IMR-90 (cell line): ENCODE measurements around the gene SYNE2. TPM values are rescaled to one million over a fixed set of nuclear protein-coding genes. Genes with fewer than 3 reads are reported as not detected.

ENCODE experiments used
- ATAC-seq: fragments of 200-7000 bp; cut with Tn5 transposase; 2 replicates; pipeline ENCODE4 v1.9.1; 2020; ENCODE audit warnings: low read depth, mild to moderate bottlenecking, moderate library complexity
- BruUV-seq: library from RNA; stranded (reverse); fragments of 400-500 nt; replicated peaks from 2 replicates; lab custom pipeline; 2021; lab: Mats Ljungman, UMichigan
- CTCF ChIA-PET: fragments of 300-600 bp; formaldehyde crosslinking; extraction: SDS; loops from one replicate; lab custom pipeline; 2021; ENCODE audit warnings: antibody characterized with exemption; lab: Yijun Ruan, JAX
- POLR2A ChIA-PET: fragments of 300-600 bp; sonication (Branson Sonifier 250); formaldehyde crosslinking; loops from one replicate; lab custom pipeline; 2022; ENCODE audit warnings: antibody characterized with exemption; ENCODE audit not compliant: unreplicated experiment; lab: Charles Lee
- DNase-seq: peaks from one replicate; pipeline ENCODE4 v3.0.0; 2013
- H2AFZ ChIP-seq: replicated peaks from 2 replicates; pipeline ENCODE3; 2013; ENCODE audit warnings: low read length, mild to moderate bottlenecking; ENCODE audit not compliant: poor library complexity
- H2AK5ac ChIP-seq: 2 replicates; pipeline ENCODE4 v1.6.1; 2013; ENCODE audit warnings: low read depth, low read length, inconsistent platforms
- H2AK9ac ChIP-seq: replicated peaks from 2 replicates; pipeline ENCODE3; 2013; ENCODE audit warnings: mild to moderate bottlenecking, low read depth, low read length, moderate library complexity; ENCODE audit not compliant: poor library complexity
- H2BK120ac ChIP-seq: 2 replicates; pipeline ENCODE4 v1.6.1; 2013; ENCODE audit warnings: low read depth, low read length, inconsistent platforms
- H2BK15ac ChIP-seq: 3 replicates; pipeline ENCODE4 v1.6.1; 2013; ENCODE audit warnings: low read depth, low read length, inconsistent platforms
- H2BK20ac ChIP-seq: 2 replicates; pipeline ENCODE4 v1.6.1; 2013; ENCODE audit warnings: low read depth, mild to moderate bottlenecking, inconsistent platforms, low read length, moderate library complexity
- H2BK5ac ChIP-seq: 2 replicates; pipeline ENCODE4 v1.6.1; 2013; ENCODE audit warnings: mild to moderate bottlenecking, low read depth, low read length, inconsistent platforms; ENCODE audit not compliant: poor library complexity, severe bottlenecking
- H3K14ac ChIP-seq: replicated peaks from 2 replicates; pipeline ENCODE4 v1.6.1; 2013; ENCODE audit warnings: low read depth, low read length, inconsistent platforms
- H3K18ac ChIP-seq: 2 replicates; pipeline ENCODE4 v1.6.1; 2013; ENCODE audit warnings: low read depth, low read length, control low read depth
- H3K23ac ChIP-seq: 2 replicates; pipeline ENCODE4 v1.6.1; 2013; ENCODE audit warnings: low read depth, low read length, inconsistent platforms
- H3K27ac ChIP-seq: 2 replicates; pipeline ENCODE4 v1.5.1; 2013; ENCODE audit warnings: mild to moderate bottlenecking, control low read depth, low read length; ENCODE audit not compliant: insufficient read depth
- H3K27me3 ChIP-seq: 2 replicates; pipeline ENCODE4 v1.6.1; 2013; ENCODE audit warnings: low read length; ENCODE audit not compliant: control insufficient read depth, insufficient read depth
- H3K36me3 ChIP-seq: 2 replicates; pipeline ENCODE4 v1.6.1; 2013; ENCODE audit warnings: low read length, mixed read lengths; ENCODE audit not compliant: control insufficient read depth, insufficient read depth
- H3K4ac ChIP-seq: 2 replicates; pipeline ENCODE4 v1.6.1; 2013; ENCODE audit warnings: low read depth, low read length, inconsistent platforms
- H3K4me1 ChIP-seq: 2 replicates; pipeline ENCODE4 v1.6.1; 2013; ENCODE audit warnings: low read length, mixed read lengths; ENCODE audit not compliant: control insufficient read depth, insufficient read depth
- H3K4me2 ChIP-seq: 2 replicates; pipeline ENCODE4 v1.6.1; 2013; ENCODE audit warnings: low read depth, mild to moderate bottlenecking, control low read depth, low read length, moderate library complexity
- H3K4me3 ChIP-seq: 2 replicates; pipeline ENCODE4 v1.5.1; 2013; ENCODE audit warnings: low read depth, mild to moderate bottlenecking, control low read depth, low read length, moderate library complexity; ENCODE audit not compliant: insufficient read depth
- H3K56ac ChIP-seq: 2 replicates; pipeline ENCODE4 v1.6.1; 2013; ENCODE audit warnings: low read length, inconsistent platforms; ENCODE audit not compliant: insufficient read depth; ENCODE audit errors: extremely low read depth
- H3K79me1 ChIP-seq, 2 experiments: 2 replicates each; pipeline ENCODE4 v1.6.1; 2013; ENCODE audit warnings: low read length in 2 of 2, inconsistent platforms in 1 of 2, low read depth in 1 of 2
- H3K9ac ChIP-seq: 2 replicates; pipeline ENCODE4 v1.6.1; 2013; ENCODE audit warnings: low read depth, low read length, control low read depth
- H3K9me1 ChIP-seq: 2 replicates; pipeline ENCODE4 v1.6.1; 2013; ENCODE audit warnings: low read length, inconsistent platforms; ENCODE audit not compliant: insufficient read depth
- H3K9me3 ChIP-seq: 2 replicates; pipeline ENCODE4 v1.6.1; 2013; ENCODE audit warnings: low read length; ENCODE audit not compliant: control insufficient read depth, insufficient read depth
- H4K20me1 ChIP-seq: 2 replicates; pipeline ENCODE4 v1.6.1; 2013; ENCODE audit warnings: low read length, inconsistent platforms; ENCODE audit not compliant: insufficient read depth
- H4K5ac ChIP-seq: 2 replicates; pipeline ENCODE4 v1.6.1; 2013; ENCODE audit warnings: mild to moderate bottlenecking, low read depth, low read length, control low read depth
- H4K8ac ChIP-seq, 2 experiments: 2 replicates each; pipeline ENCODE4 v1.6.1; 2013; ENCODE audit warnings: low read depth in 2 of 2, low read length in 2 of 2, control low read depth in 1 of 2, inconsistent platforms in 1 of 2
- H4K91ac ChIP-seq: 2 replicates; pipeline ENCODE4 v1.6.1; 2013; ENCODE audit warnings: low read depth, low read length, inconsistent platforms; ENCODE audit not compliant: insufficient read depth
- CHD1 ChIP-seq: IDR thresholded peaks from 2 replicates; pipeline ENCODE4 v1.6.1; 2012; ENCODE audit warnings: low read depth, low read length, improper control_type of control experiment
- MAFK ChIP-seq: IDR thresholded peaks from 2 replicates; pipeline ENCODE4 v1.6.1; 2012; ENCODE audit warnings: low read depth, low read length, improper control_type of control experiment
- RFX5 ChIP-seq: IDR thresholded peaks from 2 replicates; pipeline ENCODE4 v1.8.0; 2012; ENCODE audit warnings: low read depth, mild to moderate bottlenecking, low read length, moderate library complexity
- WGBS, 2 experiments: methylation state at CpG; one replicate each; pipeline versions ENCODE4 v1.1.5 to v1.1.7; 2013; ENCODE audit warnings: missing lambda C conversion rate in 2 of 2; ENCODE audit not compliant: insufficient read length in 1 of 2; ENCODE audit errors: extremely low coverage in 2 of 2; 5-methylcytosine and 5-hydroxymethylcytosine counted together
- dilution Hi-C: fragments of 300-500 bp; cut with HindIII; formaldehyde crosslinking; loops from one replicate; pipeline ENCODE4 v1.14.3; 2018; ENCODE audit warnings: low sequenced_read_pairs; ENCODE audit not compliant: unreplicated experiment
- in situ Hi-C: fragments of 300-500 bp; cut with MboI; formaldehyde crosslinking; loops from 3 replicates; pipeline ENCODE4 v1.14.3; 2019; ENCODE audit warnings: low sequenced_read_pairs, inconsistent platforms, mixed read lengths
- intact Hi-C: fragments of 100-400 bp; cut with micrococcal nuclease; formaldehyde crosslinking; loops from 2 replicates; pipeline ENCODE4 v1.10.0; 2022
- polyA plus RNA-seq, 3 experiments: library from polyadenylated mRNA; depleted of rRNA; stranded (reverse); fragments of >200 nt; gene quantifications; 2 replicates each; pipeline ENCODE4 v1.2.3, GENCODE V29; 2012; ENCODE audit warnings: low replicate concordance in 1 of 3
- total RNA-seq: library from RNA; depleted of rRNA; stranded (reverse); fragments of >200 nt; gene quantifications from 2 replicates; pipeline ENCODE4 v1.2.3, GENCODE V29; 2012
- TF ChIP-seq, protein P1 (sequence below): conservative IDR thresholded peaks from 2 replicates; pipeline ENCODE4 v1.5.1; 2012; ENCODE audit warnings: mild to moderate bottlenecking, low read depth, low read length, improper control_type of control experiment

Gene SYNE2
- total and polyA plus RNA-seq, 2 of the 4 experiments (the other 2 are of a cell fraction) = 5.2 to 28.9 TPM

DNA sequence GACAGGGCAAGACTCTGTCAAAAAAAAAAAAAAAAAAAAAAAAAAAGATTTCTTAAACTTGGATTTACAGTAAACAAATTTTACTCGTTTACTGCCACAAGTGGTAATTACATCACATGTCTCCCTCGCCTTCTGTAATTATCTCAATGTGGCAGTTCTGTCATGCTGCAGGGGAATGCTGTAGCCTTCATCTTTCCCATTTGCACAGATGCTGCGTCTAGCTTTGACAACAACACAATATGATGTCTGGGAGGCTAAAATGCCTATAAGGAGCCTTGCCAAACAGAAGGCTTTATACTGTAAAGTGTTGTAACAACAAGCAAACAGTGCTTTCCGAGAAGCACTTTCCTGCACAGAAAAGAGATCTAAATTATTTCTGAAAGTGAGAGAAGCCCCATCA, 392.7 kb downstream of the SYNE2 start:
- TF ChIP-seq RFX5 (no peak), CHD1 (no peak), MAFK (no peak)
- TF ChIP-seq, protein P1, sequence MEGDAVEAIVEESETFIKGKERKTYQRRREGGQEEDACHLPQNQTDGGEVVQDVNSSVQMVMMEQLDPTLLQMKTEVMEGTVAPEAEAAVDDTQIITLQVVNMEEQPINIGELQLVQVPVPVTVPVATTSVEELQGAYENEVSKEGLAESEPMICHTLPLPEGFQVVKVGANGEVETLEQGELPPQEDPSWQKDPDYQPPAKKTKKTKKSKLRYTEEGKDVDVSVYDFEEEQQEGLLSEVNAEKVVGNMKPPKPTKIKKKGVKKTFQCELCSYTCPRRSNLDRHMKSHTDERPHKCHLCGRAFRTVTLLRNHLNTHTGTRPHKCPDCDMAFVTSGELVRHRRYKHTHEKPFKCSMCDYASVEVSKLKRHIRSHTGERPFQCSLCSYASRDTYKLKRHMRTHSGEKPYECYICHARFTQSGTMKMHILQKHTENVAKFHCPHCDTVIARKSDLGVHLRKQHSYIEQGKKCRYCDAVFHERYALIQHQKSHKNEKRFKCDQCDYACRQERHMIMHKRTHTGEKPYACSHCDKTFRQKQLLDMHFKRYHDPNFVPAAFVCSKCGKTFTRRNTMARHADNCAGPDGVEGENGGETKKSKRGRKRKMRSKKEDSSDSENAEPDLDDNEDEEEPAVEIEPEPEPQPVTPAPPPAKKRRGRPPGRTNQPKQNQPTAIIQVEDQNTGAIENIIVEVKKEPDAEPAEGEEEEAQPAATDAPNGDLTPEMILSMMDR = no peak

More for the DNA sequence above, 392.7 kb downstream of the SYNE2 start:
- no peak overlapping the region for H4K91ac ChIP-seq
- H3K18ac ChIP-seq = no peak overlapping the region
- H2BK120ac ChIP-seq = no peak overlapping the region
- H3K9me1 ChIP-seq = no peaks in the 10 kb centered on the region; the same call in 1 of the 2 replicates
- ATAC-seq (no peak), DNase-seq (no peak)
- no peak overlapping the region for H3K27ac ChIP-seq
- ChIA-PET POLR2A (no interaction called here), CTCF (no interaction called here)
- no peak overlapping the region for H3K9ac ChIP-seq
- no peaks in the 10 kb centered on the region for H4K20me1 ChIP-seq
- no peak overlapping the region for H3K14ac ChIP-seq
- H2BK15ac ChIP-seq = no peak overlapping the region
- WGBS, 2 experiments = no CpG with 5 or more reads among the region's 4 CpGs
- no peak overlapping the region for H3K23ac ChIP-seq
- H3K9me3 ChIP-seq = no peaks in the 10 kb centered on the region
- H2BK5ac ChIP-seq = no peak overlapping the region
- dilution Hi-C loops = no loop called here
- no TSS peak for BruUV-seq
- H4K8ac ChIP-seq = no peak overlapping the region
- intact Hi-C loops = no loop called here
- H3K4me2 ChIP-seq = no peak overlapping the region
- no peak overlapping the region for H4K5ac ChIP-seq
- no peaks in the 10 kb centered on the region for H3K36me3 ChIP-seq
- no peak overlapping the region for H3K4me3 ChIP-seq
- H2AK5ac ChIP-seq = no peak overlapping the region
- H3K4me1 ChIP-seq = peaks cover 3% of the 10 kb centered on the region; the same call in 1 of the 2 replicates
- H3K27me3 ChIP-seq = no peaks in the 10 kb centered on the region
- no peak overlapping the region for H2AFZ ChIP-seq
- no peaks in the 10 kb centered on the region for H3K79me1 ChIP-seq
- no peak overlapping the region for H2BK20ac ChIP-seq
- no peak overlapping the region for H3K56ac ChIP-seq
- no peak overlapping the region for H2AK9ac ChIP-seq
- in situ Hi-C loops = no loop called here
- H3K4ac ChIP-seq = no peak overlapping the region
